GM18499 (cell line): ENCODE results near the gene PRELID3B.

Experiments used
- ATAC-seq: cut with Tn5 transposase; IDR thresholded peaks from one replicate; pipeline ENCODE4 v1.9.1; 2021; ENCODE audit warnings: moderate number of reproducible peaks; ENCODE audit not compliant: insufficient read depth, unreplicated experiment

Gene PRELID3B

DNA sequence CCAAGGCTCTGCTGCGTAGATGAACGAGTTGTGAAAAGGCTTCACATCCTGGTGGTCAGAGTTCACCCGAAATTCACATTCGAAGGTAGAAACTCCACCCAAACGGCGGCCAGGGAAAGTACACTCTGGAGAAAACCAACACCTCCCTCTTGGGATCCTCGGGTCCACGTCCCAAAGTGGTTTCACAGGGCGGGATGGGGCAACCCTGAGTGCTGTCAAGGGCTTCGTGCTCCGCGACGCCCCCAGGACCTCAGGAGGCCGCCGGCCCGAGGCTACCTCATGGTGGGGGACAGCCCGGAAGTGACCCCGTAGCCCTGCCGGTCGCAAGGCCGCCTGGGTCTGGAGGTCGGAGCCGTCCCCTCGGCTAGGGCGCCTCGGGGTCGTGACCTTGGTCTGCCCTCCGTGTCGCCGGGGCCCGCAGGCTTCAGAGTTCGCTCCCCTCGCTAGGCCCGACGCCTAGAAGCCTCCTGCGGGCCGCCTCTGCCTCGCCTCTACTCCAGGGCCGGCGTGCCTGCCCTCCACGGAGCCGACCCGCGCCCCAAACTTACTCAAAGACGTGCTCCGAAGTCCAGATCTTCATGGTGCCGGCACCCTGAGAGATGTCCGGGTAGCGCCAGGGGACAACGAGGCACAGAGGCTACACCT is at the start of gene PRELID3B:
TSS of gene PRELID3B (minus strand) at position 636 of the 645 bp plus-strand sequence. CDS start at position 580, 56 bp downstream.
- peak; percentile 7 for ATAC-seq

DNA sequence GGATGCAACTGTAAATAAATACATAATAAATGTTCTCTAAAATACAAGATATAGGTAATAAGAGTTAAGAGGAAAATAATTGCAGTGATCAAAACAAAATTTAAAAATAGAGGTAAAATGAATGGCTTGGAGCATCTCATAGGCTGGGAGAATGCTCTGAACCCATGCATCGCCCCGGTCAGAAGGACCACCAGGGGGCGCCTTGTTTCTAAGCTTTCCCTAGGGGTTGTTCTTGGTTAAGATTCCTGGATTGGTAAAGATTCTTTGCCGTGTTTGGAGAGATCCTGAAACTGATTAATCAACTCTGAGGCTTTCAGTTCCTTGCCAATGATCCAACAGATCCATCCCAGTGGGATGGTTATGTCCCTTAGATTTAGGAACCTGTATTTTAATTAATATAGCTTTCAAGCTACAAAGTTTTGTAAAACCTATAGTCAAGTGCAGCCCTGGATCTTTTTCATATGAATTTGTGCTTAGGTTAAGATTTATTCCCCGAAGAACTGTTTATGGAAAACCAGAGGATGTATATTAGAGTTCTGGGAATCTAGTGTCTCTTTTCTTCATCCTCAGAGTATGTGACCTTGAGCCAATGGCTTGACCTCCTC is 45.3 kb upstream of the PRELID3B start:
- no peak for ATAC-seq

DNA sequence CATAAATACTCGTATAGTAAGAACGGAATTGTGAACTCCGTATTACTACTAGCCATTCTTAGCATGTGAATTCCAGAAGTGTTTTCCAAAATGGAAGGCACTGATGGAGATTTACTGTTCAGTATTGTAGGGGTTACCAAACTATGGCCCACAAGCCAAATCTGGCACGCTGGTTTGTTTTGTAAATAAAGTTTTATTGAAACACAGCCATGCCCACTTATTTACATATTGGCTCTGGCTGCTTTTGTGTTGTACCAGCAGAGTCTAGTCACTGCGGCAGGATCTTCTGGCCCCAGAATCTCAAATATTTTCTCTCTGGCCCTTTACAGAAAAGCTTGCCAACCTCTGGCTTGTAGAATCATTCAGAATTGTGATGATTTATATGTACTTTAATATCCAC is 44.3 kb upstream of the PRELID3B start:
- ATAC-seq: no peak

DNA sequence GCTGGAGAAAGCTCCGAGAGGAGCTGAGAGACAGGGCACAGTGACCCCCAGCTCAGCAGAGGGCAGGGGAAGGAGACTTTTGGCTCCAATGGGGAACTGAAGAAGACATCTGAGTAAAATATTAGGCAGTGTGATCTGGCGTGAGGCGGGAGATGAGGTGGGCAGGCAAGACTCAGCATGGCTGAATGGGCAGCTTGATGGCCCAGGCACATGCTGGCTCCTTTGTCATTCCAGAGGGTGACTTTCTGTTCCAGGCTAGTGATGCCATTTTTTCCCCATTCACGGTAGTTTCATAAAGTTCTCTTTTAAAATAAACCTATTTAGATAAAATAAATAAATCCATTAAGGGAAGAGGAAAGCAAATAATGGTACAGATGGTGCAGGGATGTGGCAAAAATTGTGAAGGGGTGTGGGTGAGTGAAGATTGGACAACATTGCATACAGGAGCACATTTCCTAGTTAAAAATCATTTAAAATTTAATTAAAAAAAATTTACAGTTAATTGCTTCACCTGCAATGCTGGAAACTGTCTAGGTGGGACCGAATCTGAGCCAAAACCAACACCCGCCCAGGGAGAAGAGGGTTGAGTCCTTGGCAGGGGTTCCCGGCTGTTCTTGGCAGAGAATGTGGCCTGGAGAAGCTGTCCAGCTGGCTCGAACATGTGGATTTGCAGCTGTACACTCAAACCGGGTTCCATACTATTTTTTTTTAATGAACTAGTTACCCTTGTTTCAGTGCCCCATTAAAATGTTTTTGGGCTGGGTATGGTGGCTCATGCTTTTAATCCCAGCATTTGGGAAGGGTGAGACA is 41.7 kb upstream of the PRELID3B start:
- no peak for ATAC-seq

DNA sequence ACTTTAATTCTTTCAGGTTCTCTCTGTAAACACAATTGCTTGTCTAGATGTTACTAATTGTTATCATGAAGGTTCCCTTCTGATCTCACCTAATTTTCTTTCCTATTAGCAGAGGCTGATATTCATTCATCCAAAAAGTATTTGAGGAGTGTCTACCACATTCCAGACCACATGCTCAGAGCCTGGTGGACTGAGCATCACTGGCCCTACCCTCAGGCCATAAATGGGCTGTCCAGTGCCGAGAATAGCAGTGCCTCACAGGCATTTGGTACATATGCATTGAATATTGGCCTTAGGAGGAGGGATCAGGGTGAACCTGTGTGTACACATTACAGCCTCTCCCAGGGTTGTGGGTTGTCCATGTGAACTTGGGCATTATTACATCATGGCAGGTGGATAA is 40.4 kb upstream of the PRELID3B start:
- no peak for ATAC-seq

DNA sequence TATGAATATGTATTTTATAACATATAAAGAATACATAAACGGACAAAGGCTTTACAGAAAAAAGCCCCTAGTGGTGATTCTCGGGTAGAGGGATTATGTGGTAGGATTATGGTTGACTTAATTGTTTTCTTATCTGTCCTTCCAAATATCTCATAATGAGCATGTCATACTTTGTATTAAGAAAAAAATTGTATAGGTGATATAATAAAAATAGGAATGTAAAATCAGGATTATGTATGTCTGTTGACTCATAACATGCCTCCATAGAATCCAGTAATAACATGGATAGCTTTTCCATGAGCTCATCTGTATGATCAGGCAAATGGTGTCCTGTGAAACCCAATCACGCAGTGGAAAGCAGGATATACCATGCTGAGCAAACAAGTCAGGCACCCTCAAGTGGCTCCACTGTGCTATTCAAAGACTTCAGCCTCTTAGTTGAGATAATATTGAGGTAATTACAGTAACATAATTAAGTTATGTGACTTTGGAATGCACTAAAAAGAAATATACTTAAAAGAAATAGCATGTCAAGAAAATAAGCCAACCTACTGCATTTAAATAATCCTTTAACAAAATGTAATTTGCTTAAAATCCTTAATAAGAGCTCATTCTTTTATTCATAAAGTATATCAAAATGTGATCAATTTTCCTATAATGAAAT is 39.6 kb upstream of the PRELID3B start:
- ATAC-seq: no peak

DNA sequence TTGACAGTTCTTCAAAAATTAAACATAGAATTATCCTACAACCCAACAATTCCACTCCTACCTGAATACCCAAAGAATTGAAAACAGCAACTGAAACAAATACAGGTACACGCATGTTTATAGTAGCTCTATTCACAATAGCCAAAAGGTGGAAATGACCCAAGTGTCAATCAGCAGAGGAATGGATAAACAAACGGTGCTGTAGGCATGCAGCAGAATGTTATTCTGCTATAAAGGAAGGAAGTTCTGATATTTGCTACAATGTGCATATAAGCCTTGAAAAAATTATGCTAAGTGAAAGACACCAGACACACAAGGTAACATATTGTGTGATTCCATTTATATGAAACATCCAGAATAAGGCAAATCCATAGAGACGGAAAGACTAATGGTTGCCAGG is 38.5 kb upstream of the PRELID3B start:
- ATAC-seq: no peak

DNA sequence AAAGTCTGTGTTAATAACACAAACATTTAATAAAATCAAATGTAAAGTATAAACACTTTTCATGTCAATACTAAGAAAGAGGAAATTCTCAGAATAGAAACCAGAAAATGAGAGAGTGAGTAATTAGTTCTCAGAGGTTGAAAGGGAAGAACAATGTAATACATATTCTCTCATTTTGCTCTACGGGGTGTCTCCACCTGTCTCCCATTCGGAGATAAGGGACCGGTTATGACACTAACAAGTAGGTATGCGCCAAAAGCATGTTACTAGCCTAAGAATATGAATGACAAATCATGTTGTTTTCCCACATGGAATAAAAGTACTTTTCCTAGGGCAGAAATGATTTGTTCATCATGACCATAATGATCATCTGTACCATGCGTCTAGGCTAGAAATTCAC is 35.6 kb upstream of the PRELID3B start:
- ATAC-seq: no peak

DNA sequence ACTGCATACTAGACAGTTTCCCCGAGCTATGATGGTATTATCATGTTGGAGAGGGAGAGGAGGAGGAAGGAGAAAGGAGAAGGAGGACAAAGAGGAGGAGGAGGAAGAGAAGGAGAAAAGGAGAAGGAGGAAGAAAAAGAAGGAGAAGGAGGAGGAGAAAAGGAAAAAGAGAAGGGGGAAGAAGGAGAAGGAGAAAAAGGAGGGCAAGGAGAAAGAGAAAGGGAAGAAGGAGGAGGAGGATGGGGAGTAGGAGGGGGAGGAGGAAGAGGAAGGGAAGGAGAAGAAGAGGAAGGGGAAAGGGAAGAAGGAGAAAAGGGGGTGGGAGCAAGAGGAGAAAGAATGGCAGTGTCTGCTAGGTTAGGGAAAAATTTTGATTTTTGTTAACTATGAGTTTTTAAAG is 35.1 kb upstream of the PRELID3B start:
- ATAC-seq: no peak

DNA sequence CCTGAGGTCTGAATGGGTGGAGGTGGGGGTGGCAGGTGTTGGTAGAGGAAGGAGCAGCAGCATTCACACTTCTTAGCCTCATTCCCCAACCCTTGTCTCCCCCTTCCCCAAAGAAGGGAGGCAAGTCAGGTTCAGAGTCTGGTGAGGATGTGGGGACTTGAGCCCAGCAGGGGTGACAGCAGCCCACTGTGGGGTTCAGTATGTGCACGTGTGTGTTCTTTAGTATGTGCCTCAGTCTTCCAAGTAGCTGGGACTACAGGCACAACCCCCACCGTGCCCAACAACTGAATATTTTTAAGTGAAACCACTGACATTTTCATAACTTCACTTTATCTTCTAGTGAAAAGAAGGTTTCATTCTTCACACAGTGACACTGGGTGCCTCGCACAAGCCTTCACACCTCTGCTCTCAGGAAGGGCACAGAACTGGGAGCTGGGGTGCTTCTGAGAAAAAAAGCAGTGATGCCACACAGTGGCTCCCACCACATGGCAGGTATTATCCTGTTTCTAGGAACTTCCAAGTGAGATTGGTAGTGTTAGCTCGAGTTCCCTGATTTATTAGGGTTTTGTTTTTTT is 33.4 kb upstream of the PRELID3B start:
- ATAC-seq: no peak

DNA sequence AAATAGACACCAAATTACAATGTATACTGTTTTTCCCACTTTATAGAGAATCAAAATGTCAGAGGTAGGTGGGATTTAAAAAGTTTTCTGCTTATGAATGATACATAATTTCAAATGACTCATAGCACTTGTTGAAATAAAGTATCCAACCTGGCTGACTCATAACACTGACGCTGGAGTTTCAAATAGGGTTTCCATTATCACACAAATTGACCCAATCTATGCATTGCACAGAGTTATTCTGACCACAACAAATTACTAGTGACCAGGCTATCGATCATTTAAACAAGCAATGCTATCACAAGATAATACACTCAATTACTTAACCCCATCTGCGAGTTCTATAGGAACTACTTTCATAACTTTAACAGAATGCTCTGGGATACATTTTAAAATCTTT is 31.9 kb upstream of the PRELID3B start:
- no peak for ATAC-seq

DNA sequence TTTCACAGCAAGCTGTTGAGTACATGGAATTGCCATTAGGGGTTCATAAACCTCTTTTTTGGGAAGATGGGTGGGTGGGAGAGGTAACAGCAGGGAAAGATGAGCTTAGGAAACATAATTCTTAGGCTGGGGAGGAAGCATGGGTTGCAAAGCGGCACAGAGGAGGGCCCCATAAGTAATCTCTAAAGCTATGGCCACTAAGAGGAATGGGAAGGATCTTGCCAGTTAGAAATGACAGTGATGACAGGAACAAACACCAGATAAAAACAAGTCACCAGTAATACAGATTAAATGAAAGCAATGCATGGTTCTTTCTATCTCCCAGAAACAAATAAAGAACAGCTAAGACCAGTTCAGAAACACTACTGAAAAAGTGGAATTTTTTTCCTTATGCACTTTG is 31.0 kb upstream of the PRELID3B start:
- ATAC-seq: no peak

DNA sequence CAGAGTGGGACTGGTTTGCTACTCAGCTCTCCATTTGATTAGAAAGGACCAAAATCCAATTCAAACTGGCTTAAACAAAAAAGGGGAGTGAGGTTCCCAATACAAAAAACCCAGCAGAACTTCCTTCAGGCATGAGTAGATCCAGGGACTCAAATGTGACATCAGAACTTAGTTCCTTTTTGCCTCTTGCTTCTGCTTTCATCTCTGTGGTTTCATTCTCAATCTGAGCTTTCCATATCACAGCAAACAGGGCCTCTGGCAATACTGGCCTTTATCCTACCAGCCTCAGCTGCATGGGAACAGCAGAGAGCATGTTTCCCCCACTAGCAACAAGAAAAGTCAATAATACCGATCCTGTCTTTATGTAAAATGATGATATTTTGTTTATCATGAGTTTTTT is 28.6 kb upstream of the PRELID3B start:
- ATAC-seq: no peak

DNA sequence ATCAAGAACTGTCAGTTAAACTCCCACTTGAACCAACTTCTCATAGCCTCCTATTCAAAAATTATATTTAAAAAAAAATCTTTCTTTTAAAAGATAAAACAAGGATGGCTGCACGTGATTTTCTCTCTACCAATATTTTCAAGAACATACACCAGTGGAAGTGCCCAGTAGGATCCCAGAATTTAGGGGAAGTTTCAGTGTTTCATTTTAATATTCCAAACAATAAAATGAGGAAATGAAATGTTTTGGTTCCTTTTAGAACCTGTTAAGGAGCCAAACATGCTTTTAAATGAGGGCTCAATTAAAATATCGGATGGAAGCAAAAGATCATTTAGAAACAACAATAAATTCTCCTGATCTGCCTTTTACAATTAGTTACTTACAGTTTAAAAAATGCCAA is 26.4 kb upstream of the PRELID3B start:
- ATAC-seq: no peak

DNA sequence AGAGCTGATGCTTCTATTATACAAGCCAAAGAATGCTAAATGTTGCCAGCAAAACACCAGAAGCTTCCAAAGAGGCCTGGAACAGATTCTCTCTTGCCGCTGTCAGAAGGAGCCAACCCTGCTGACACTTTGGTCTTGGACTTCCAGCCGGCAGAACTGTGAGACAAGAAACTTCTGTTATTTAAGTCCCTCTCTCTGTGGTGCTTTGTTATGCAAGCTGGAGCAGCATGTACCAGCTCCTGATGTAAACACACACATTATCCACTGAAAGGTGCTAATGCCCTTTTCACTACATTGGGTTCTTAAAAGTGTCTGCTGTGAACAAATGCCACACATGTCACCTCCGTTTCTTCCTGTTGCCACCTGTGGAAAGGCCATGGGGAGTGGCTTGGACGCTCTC is 25.9 kb upstream of the PRELID3B start:
- ATAC-seq: no peak

DNA sequence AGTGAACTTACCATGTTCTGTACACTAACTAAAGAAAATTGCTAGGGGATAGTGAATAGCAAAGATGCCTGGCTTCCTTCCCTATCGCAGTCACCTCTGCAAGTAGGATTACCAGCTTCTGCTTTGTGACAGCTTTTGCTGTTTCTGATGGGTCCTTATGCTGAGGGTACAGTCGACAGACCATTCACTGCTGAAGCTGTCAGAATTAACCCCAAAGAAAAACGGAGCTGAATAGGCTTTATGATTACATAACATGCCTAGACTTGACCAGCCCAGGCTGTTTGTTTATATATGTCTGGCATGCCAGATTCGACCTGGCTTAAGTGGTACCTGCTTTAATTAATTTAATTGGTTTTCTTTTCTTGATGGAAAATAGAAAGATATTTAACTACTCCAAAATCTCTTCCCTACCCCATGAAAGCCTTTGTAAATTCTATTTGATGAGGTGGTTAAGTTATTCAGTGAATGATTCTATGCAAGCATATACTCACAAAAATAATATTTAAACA is 21.7 kb upstream of the PRELID3B start:
- ATAC-seq: no peak

DNA sequence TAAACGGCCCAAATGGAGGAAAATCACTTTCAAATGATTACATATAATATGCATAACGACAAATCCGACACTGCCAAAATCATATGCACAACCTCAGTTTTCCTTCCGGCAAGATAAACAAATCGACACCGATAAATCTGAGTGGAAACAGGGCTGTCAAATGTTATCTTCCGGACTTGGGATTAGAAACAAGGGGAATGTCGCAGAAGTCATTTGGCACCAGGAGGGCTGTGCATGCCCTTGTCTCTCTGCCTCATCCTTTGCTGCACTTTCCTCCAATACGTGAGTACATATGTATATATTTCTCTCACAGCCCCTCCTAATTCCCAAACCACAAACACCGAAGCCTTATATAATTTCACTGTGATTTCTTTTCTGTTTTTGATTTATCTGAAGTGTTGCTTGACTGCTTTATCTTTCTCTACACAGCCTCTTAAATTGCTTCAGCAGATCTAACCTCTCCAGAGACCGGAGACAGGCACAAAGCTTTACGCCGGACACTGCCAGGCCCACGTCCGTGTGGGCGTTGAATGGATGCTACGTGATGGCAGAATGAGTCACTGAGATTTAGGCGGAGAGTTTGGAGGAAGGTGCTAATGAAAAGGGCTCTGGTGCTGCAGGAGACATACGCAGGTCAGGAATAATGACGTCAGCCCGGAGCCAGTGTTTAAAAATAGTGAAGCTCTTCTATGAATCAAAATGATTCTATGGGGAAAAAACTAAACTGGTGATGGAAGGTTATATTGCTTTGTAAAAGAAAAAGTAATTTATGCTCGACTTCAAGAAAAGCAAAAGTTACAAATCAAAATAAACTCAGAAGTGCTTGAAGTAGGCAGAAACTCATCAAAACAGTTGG is 21.0 kb upstream of the PRELID3B start:
- ATAC-seq: no peak

DNA sequence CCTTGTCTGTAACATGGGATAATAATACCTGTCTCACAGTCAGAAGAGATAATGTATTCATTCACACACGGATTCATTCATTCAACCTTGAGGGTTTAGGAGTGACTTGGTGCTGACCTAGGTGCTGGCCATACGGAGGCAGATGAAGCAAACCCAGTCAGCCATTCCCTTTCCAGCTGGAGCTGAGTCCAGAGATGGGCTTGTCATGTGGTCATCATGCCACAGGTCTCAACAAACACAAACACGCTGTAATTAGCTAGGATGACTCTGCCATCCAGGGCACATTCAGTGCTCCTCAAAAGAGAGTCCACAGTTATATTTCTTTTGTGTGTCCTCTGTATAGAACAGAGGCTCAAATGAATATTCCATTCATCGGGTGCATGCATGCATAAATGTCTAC is 19.5 kb upstream of the PRELID3B start:
- no peak for ATAC-seq

DNA sequence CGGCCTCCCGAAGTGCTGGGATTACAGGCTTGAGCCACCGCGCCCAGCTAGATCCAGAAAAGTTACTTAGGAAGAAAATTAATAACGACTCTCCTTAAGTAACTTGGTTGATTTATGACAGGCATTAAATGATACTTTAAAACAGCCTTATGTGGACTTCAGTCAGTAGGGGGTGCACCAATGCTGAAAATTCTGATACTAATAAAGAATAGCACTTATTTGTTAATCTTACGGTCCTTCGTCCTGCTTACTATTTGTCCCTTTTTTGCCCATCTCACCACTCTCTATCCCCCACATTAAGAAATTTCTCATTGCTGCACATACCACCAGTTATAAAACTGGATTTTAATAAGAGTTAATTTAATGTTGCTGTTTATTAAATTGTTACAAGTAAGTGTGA is 12.7 kb upstream of the PRELID3B start:
- no peak for ATAC-seq
